ENCODE data around the gene CCDC144A. TPM values are rescaled to one million over a fixed set of nuclear protein-coding genes. Genes with fewer than 3 reads are reported as not detected.
"Not testable (repeated sequence)": the region's sequence is repeated elsewhere in the genome, so short reads cannot be mapped to it uniquely, and the experiment has no call there.

The CCDC144A gene
- total RNA-seq, 1 experiment from 2014 or later = 1.9 TPM

DNA sequence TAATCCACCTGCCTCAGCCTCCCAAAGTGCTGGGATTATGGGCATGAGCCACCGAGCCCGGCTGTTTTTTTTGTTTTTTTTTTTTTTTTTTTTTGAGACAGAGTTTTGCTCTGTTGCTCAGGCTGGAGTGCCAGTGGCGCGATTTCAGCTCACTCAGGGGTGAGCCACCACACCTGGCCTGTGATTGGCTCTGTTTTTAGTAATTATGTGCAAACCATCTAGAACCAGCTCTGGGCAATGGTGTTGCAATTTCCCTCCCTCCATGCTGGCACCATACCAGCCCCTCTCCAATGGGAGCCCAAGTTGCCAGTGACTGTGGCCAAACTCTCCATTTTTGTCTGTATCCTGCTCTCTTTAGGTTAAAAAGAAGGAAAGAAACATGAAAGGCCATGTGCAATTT is 4.0 kb upstream of the CCDC144A start:
- H3K27me3 Mint-ChIP-seq (ENCODE audit: low read depth); H3K4me2 ChIP-seq (ENCODE audit: insufficient read depth, insufficient read length, low read length); H2BK15ac ChIP-seq (ENCODE audit: low read depth, low read length); H3K9ac ChIP-seq (ENCODE audit: extremely low read depth, insufficient read length, low read length); H3K4me1 ChIP-seq (ENCODE audit: insufficient read depth, low read length); H4K8ac ChIP-seq (replicated peaks; ENCODE audit: insufficient read length, low read depth, low read length); H3K23ac ChIP-seq (ENCODE audit: insufficient read length, low read depth, low read length); H4K91ac ChIP-seq (ENCODE audit: insufficient read length, low read depth, low read length); H4K5ac ChIP-seq (ENCODE audit: insufficient read length, low read depth, low read length); H3T11ph ChIP-seq (ENCODE audit: low read length); H3K79me2 ChIP-seq (ENCODE audit: insufficient read depth, low read length); DNase-seq; H2AFZ ChIP-seq (ENCODE audit: low read length); H3K23me2 ChIP-seq (ENCODE audit: insufficient read length, low read depth, low read length, poor library complexity, severe bottlenecking); H2BK120ac ChIP-seq (ENCODE audit: low read depth, low read length, poor library complexity, severe bottlenecking); H3K4me3 Mint-ChIP-seq; H3K27ac ChIP-seq (ENCODE audit: insufficient read length, low read depth, low read length); H3K9me3 ChIP-seq (ENCODE audit: control insufficient read depth, low read depth, low read length); H2BK12ac ChIP-seq (ENCODE audit: insufficient read length, low read depth, low read length); H3K14ac ChIP-seq (ENCODE audit: insufficient read depth, low read length); H2BK5ac ChIP-seq (ENCODE audit: insufficient read length, low read length); H3K27me3 ChIP-seq (ENCODE audit: insufficient read depth, low read length); H2BK20ac ChIP-seq (ENCODE audit: low read depth, low read length, poor library complexity, severe bottlenecking); H4K20me1 ChIP-seq (ENCODE audit: control insufficient read depth, insufficient read depth, insufficient read length); H3K4ac ChIP-seq (ENCODE audit: low read depth, low read length); H2AK5ac ChIP-seq (ENCODE audit: insufficient read length, low read length); H3K56ac ChIP-seq (ENCODE audit: insufficient read length, low read depth, low read length); H3K79me1 ChIP-seq (ENCODE audit: insufficient read depth, low read depth, low read length, poor library complexity, severe bottlenecking); H3K18ac ChIP-seq (ENCODE audit: insufficient read length, low read depth, low read length): not testable (repeated sequence)
- Mint-ChIP-seq H3K9me3 (peaks cover 16 to 21% of the 10 kb centered on the region in 2 experiments), H3K36me3 (ENCODE audit: insufficient read depth in 1 of 3, low read depth in 3 of 3) (peaks cover 7 to 24% (median 9%) of the 10 kb centered on the region in 3 experiments; a peak in 5 of 7 replicates), H3K27ac (peak overlapping the region in 1 of 3 experiments; percentile 98; a peak in 2 of 7 replicates), H3K4me1 (peaks cover 29 to 42% of the 10 kb centered on the region in 2 experiments)
- WGBS (ENCODE audit: extremely low coverage, insufficient read length, low lambda C conversion rate) = no CpG with 5 or more reads among the region's 4 CpGs

DNA sequence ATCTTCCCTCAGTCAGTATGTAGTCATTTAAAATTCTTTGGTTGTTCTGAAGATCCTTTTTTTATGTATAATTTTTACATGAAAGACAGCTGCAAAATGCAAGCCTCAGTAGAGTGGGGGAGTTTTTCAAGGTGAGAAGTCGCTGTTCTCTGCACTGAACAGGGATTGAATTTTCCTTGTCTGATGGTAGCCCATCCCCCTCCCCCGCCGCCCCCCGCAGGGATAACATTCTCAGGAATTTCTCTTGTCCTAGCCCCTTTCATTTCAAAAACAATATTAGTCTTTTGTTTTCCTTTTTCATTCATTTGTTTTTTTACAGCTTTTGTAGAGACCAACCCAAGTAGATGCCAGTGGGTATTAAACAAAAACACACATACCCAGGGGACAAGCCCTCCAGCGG is 2.9 kb upstream of the CCDC144A start:
- H3K56ac ChIP-seq (ENCODE audit: insufficient read length, low read depth, low read length); H3K9me3 ChIP-seq (ENCODE audit: control insufficient read depth, low read depth, low read length); H3K27ac ChIP-seq (ENCODE audit: insufficient read length, low read depth, low read length); H3K23ac ChIP-seq (ENCODE audit: insufficient read length, low read depth, low read length); H3K79me1 ChIP-seq (ENCODE audit: insufficient read depth, low read depth, low read length, poor library complexity, severe bottlenecking); H3K4me1 ChIP-seq (ENCODE audit: insufficient read depth, low read length); H3K27me3 Mint-ChIP-seq (ENCODE audit: low read depth); H2AFZ ChIP-seq (ENCODE audit: low read length); H3K27me3 ChIP-seq (ENCODE audit: insufficient read depth, low read length); H3K23me2 ChIP-seq (ENCODE audit: insufficient read length, low read depth, low read length, poor library complexity, severe bottlenecking); H3K18ac ChIP-seq (ENCODE audit: insufficient read length, low read depth, low read length); H3K4ac ChIP-seq (ENCODE audit: low read depth, low read length); H3K9ac ChIP-seq (ENCODE audit: extremely low read depth, insufficient read length, low read length); H2BK12ac ChIP-seq (ENCODE audit: insufficient read length, low read depth, low read length); H4K91ac ChIP-seq (ENCODE audit: insufficient read length, low read depth, low read length); H2BK5ac ChIP-seq (ENCODE audit: insufficient read length, low read length); H3T11ph ChIP-seq (ENCODE audit: low read length); H2AK5ac ChIP-seq (ENCODE audit: insufficient read length, low read length); H3K14ac ChIP-seq (ENCODE audit: insufficient read depth, low read length); H2BK15ac ChIP-seq (ENCODE audit: low read depth, low read length); H4K20me1 ChIP-seq (ENCODE audit: control insufficient read depth, insufficient read depth, insufficient read length); H4K5ac ChIP-seq (ENCODE audit: insufficient read length, low read depth, low read length); H3K79me2 ChIP-seq (ENCODE audit: insufficient read depth, low read length); H4K8ac ChIP-seq (replicated peaks; ENCODE audit: insufficient read length, low read depth, low read length); H2BK120ac ChIP-seq (ENCODE audit: low read depth, low read length, poor library complexity, severe bottlenecking): not testable (repeated sequence)
- Mint-ChIP-seq H3K4me1 (peaks cover 29 to 39% of the 10 kb centered on the region in 2 experiments), H3K4me3 (peak overlapping the region; percentile 44 to 64; a peak in 3 of 5 replicates), H3K36me3 (ENCODE audit: insufficient read depth in 1 of 3, low read depth in 3 of 3) (peaks cover 7 to 24% (median 9%) of the 10 kb centered on the region in 3 experiments; a peak in 5 of 7 replicates), H3K9me3 (peaks cover 16 to 24% of the 10 kb centered on the region in 2 experiments), H3K27ac (peak overlapping the region; percentile 94 to 98 (median 97))
- no CpG with 5 or more reads among the region's 5 CpGs for WGBS (ENCODE audit: extremely low coverage, insufficient read length, low lambda C conversion rate)
- Histone ChIP-seq H3K4me2 (ENCODE audit: insufficient read depth, insufficient read length, low read length) (peak overlapping the region; percentile 21), H2BK20ac (ENCODE audit: low read depth, low read length, poor library complexity, severe bottlenecking) (peak overlapping the region; percentile 26)
- peak; percentile 58 for DNase-seq

All from H9 (cell line).